GM19025 (cell line): Measurements from ENCODE around the gene TASOR2.

Experiments used
- ATAC-seq: cut with Tn5 transposase; IDR thresholded peaks from one replicate; pipeline ENCODE4 v1.9.1; 2021; ENCODE audit warnings: mild to moderate bottlenecking, low read depth, moderate library complexity; ENCODE audit not compliant: unreplicated experiment

Gene TASOR2

DNA sequence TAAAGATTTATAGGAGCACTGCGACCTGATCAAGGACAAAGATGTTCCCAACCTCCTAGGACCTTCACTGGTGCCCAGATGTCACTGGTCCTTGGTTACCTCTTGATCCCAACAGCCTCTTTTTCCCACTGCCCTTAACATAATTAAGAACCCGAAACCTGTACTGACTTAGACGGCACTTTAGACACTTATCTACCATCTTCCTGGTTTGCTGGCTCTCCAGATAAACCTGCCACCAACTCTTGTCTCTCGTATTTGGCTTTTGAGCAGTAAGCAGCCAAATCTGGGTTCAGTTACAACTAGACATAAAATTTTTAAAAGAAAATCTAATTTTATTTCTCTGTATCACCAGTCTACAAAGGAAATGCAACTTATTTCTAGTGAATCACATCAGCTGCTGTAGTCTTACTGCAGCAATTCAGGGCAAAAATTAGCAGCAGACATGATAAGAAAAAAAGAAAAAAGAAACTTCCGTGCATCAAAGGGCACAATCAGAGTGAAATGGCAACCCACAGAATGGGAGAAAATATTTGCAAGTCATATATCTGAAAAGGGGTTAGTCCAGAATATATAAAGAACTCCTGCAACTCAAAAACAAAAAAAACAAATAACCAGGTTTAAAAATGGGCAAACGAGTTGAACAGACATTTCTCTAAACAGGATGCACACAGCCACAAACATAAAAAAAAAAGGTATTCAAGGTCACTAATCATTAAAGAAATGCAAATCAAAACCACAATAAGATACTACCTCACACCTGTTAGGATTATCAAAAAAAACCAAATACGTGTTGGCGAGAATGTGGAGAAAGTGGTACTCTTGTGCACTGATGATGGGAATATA, 27.7 kb upstream of the TASOR2 start:
- no peak for ATAC-seq

DNA sequence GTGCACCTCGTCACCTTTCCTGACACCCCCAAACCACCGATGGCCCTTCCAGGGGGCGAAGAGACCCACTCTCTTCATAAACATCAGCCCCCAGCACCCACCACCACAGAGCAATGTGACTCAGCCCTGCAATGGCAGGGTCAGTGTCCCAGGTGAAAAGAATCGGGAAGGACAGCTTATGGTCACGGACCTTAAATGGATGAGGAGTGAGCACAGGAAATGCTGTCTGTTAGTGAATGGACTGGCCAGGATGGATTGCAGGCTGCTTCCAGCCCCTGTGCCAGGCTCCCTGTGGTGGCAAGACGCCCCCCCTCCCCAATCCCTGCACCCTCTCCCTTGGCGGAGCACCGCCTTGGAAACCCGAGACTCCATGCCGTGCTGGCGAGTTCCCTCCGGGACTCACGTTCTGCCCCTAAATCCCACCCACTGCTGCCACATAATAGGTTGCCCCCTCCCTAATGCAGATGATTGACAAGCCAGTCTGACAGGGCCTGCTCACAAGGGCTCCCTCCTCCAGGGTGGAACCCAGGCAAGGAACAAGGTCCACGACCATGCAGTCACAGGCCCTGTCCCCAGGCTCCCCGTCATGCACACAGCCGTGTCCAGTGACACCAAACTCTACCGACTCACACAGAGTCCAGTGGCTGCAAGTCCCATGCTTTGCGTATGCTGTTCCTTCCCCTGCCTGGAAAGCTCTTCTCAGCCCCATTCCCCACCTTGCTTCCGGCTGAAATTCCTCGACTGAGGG, 25.6 kb upstream of the TASOR2 start:
- no peak for ATAC-seq

DNA sequence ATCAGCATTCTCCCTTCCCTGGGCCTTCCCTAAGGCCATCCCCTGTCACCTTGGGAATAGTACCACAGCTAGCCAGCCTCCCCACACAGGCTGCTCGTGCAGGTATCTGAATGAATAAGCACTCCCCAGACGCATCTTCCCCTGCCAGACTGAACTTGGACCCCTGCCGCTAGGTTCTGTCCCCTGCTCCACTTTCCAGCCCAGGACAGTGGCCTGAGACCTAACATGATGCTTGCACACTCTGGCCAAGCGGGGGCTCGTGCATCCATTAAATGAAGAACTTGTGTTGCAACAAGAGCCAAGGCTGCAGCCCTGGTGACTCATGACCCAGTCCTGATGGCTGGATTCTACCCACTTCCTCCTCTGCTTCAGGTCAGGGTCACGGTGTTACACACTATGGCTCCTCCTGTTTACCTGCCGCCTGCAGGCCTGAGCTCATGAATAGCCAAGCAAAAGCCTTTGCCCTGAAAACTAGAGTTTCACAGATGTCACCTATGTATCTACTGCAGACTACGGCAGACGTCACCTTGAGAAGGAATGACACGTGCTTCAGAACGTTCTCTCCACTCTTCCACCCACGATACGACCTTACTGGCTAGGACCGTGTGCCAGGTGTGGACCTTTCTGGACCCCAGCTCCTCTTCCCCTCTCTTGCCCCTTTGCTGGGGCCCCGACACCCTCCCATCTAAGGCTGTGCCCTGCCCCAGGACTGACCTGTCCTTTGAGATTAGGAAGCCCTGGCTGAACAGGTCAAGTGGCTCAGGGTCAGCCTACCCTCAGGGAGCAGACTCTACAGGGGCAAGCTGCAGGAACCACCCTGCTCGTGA, 24.7 kb upstream of the TASOR2 start:
- ATAC-seq: no peak

DNA sequence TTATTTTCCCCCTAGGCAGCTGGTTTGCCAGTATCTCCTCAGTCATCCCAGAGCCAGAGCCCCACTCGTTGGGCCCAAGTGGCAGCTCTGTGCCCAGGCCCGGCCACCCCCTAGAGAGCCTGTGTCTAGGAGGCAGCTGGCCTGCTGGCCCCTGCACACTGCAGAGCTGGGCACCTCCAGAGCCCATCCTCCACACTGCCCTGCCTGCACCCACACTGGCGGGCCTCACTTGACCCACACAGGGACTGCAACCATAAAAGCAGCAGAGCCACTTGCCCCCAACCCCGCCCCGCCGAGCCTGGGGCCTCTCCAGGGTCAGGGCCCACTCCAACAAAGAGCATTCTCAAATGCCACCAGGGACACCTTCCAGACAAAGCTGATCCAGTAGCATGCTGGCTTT, 23.6 kb upstream of the TASOR2 start:
- ATAC-seq: no peak

DNA sequence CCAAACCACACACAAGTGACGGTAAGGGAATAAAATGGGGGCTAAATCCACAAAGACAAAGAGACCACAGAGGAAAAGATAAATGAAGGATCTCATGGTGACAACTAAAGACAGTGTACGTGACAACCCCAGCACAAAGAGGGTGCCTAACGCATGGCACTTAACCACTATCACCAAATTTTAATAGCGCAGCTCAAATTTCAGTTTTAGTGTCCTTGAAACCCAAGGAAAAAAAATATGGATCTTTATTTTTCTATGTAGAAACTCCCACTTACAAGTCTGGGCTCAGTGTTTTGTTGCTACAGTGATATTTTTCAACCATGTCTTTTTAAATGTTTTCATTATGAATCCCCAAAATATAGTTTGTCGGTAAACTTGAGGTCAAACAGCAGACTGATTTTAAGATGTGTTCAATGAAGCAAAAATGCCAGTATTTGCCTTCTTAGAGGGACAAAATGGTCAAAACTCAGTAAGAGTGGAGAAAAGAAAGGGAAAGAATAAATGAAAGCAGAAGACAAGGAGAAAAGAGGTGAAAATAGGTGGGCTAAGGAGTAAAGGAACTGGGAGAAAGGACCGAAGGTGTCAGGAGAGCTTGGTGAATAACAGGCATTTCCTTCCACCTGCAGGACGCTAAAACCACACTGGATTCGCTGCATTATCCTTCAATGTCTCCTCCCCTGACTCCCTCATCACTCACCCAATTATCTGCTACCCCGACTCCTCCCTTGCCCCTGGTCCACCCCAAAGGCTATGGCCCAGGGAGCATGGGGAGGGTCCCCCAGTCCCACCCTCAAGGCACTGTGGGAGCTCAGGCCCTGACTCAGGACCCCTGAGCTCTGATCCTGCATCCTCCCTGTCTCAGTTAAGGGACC, 21.7 kb upstream of the TASOR2 start:
- ATAC-seq: no peak

DNA sequence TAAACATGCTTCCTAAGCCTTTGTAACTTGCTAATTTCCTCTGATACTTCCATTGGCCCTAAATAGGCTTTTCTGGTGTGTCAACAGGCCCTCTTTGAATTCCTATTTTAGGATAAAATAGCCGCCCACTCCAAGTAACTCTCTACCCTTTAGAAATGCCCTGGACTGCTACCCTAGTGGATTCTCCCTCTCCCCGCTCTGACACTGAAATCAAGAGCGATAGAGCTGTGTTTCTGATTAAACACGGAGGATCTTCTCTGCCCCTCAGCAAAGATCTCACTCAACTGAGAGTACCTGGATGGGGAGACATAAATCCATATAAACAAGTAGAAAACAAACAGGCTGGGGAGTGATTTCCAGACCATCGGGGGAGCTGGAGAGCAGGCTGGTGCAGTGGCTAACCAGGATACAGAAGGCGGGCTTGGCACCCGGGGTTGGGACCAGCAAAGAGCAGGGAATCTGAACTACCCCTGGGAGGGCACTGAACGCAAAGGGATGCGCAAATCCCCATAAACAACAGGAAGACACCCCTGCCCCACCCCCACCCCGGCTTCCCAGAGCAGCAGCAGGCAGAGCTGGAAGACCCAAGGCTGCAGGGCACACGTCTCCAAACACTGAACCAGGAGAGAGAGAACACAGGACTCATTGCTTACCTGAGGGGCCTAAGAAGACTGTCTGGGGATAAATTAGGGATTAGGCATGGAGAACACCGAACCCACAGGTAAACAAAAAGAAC, 20.8 kb upstream of the TASOR2 start:
- ATAC-seq: no peak

DNA sequence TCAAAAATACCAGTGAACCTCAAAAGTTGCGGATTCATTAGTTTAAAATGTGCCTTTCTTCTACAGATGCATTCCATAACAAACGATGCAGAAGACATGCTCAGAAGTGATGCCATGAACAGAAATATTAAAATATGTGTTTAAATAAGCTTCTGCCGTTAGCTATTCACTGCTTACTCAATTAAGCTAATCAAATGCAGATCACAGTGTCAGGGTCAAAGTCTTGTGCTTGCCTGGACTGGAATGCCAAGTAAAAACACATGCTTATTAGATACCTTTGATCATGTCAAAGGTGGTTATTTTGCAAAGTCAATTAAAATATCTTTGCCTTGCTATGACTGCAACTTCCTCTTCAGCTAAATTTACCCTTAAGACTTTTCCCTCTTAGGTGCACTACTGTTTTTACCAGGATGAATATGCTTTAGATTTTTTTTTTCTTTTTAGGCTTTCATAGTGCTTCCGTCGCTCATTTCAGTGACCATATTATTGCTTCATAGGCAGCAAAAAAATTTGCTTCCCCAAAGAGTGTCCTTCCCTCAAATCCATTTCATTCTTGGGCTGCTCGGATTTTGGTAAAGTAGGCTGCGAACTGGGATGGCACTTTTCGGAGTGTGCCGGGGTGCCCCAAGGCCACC, 19.1 kb upstream of the TASOR2 start:
- no peak for ATAC-seq

DNA sequence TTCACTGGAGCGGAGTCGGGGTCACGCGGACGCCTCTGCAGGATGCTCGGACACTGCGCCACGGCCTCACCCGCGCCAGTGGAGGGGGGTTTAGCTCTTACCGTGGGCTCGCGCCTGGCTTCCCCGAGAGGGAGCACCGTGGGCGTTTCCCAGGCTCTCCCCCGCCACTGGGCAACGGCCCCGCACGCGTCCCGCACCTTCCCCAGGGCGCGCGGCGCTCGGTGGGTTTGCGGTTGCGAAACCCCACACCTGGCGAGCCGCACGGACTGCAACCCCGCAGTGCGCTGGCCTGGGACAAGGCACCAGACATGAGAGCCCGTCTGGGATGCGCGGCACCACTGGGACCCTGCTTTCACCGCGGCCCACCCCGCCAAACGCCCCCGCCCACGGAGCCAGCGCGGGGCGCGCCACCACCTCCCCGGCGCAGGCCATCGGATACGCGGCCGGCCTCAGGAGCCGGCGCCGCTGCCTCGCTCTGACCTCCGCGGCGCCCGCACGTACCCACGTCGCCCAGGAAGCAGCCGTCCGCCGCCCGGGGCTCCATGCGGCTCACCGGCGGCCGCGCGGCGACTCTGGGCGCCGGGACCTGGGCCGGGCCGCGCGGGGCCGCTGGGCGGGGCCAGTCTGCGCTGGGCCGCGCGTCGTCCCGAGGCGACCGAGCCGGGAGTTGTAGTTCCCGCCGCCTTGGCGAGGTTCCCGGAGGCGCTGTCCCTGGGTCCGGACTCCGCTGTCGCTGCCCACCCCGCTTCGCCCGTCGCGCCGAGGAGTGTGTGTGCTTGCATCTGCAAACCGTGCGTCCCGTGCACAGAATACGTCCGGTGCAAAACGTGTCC, 18.4 kb upstream of the TASOR2 start, which contains the start of gene ASB13:
Gene ASB13 (minus strand): TSS at position 588 of the 833 bp plus-strand sequence. CDS start 44 bp downstream, at position 544.
- ATAC-seq: no peak

DNA sequence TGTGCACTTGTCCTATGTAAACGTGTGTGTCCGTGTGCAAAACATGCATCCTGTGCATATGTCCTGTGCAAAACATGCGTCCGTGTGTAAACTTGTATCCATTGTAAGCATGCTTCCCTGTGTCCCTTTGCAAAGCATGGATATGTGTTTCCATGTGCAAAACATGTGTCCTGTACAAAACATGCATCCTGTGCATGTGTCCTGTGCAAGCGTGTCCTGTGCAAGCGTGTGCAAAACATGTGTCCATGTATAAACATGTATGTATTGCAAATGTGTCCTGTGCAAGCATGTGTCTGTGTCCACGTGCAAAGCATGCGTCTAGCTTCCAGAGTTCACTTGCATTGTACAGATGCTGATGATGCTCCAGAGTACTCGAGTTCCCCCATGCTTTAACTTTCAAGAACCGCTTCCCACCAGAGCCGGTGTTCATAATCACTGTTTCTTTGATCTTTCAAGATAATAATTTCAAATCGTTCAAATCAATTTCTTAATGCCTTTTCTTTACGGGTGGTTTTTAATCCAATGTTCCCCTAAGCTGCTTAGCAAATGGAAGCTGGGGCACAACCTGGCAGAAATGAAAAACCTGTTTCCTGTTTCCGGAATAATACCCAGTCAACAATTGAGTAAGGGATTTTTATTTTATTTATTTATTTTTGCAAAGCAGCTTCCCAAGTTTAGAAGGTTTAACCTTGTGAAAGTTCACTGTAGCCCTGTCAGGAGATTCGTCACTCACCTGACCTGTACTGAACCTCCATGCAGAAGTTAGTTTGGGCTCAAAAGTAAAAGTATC, 17.6 kb upstream of the TASOR2 start:
- no peak for ATAC-seq

DNA sequence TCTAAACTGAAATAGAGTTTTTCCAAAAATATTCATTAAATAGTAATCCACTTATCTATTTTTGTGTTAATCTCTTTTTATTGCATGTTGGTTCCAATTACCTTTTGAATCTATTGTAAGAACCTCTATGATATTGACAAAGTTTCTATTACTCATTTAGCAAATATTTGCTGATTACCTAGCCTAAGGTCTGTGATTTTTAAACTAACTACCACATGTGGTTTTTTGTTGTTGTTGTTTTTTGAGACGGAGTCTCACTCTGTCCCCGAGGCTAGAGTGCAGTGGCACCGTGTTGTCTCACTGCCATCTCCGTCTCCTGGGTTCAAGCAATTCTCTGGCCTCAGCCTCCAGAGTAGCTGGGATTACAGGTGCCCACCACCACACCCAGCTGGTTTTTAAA, 16.2 kb upstream of the TASOR2 start:
- no peak for ATAC-seq

DNA sequence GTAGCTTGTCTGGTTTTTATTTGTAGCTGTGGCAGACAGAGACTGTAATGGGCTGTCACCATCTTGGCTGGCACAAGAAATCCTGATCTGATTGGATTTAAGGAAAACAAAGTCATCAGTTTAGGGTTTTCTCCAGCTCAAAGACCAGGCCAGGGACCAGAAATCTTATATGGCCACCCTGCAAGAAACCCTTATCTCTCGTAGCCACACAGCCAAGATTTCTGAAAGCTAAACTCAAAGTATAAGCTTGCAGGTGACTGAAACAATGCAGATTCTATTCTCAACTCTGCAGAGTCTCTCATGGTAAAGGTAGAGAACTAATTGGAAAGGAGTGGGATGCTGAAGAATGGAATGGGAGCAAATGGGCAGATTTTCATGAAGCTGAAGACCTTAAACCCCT, 15.0 kb upstream of the TASOR2 start:
- ATAC-seq: no peak

DNA sequence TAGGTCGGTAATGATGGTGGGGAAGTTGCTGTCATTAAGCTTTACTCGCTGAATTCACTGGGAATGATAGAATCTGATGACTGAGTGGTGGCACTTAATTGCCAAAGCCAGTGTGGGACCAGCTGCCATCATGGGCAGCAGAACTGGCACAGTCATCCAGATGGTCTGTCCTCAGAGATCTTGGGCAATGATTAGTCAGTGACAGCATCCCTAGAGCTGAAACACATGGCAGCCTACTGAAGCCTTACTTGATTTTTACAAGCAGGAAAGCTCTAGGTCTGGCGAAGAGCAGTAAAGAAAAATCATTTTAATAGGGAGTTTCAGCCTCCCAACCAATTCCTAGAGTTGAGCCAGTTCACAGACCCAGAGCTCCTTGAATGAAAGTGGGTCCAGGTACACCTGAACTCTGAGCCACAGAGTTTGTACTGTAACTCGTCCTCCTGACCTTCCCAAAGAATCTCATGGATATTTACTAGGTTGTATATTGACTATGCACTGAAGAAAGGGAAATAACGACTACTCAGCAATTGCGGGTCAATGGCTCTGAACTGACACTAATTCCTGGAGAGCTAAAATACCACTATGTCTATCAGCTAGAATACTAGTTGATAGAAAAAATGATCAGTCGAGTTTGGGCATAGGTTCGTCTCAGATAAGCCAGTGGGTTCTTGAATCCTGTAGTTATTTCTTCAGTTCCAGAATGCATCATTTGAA, 13.8 kb upstream of the TASOR2 start:
- ATAC-seq: no peak

DNA sequence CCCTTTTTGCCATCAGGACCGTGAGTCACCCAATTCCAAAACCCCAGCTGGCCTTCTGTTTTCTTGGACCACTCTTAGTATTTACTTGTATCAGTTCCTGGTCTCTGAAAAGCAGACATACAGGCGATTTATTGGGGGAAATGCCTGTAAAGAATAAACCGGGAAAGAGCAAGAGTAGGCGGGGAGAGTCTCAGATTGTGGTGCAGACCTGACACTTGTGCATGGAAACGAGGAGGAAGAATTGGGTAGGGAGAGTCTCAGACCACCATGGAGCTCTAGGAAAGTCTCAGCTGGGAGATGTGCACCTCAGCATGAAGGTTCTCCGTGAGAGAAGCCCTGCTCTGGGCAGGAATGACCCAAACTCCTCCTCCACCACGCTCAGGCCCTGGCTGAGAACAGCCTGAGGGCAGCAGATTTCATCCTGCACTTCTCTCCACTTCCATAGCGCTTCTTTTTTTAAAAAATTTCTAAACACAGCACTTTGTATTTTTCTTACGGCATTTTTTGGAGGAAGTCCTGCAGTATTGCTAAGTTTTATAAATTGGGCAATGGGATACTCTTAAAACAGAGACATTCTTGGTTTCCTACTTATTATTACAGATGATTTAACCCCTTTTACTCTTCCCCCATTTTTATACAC, 6.1 kb upstream of the TASOR2 start:
- ATAC-seq: no peak

DNA sequence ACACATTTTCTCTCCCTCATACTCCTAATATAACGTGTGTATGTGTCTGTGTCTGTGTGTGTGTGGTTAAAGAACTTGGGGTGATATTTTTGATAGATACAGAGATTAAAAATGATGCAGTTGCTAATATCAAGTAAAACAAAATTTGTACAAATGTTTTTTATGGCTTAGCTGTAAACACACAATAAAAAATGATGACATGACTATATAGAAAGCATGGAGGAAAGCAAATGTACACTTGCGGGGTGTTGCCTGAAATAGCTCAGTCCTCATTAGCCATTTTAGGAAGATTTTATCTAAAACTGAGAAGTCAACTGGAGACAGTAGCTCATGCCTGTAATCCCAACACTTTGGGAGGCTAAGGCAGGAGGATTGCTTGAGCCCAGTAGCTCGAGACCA, 5.6 kb upstream of the TASOR2 start:
- ATAC-seq: no peak

DNA sequence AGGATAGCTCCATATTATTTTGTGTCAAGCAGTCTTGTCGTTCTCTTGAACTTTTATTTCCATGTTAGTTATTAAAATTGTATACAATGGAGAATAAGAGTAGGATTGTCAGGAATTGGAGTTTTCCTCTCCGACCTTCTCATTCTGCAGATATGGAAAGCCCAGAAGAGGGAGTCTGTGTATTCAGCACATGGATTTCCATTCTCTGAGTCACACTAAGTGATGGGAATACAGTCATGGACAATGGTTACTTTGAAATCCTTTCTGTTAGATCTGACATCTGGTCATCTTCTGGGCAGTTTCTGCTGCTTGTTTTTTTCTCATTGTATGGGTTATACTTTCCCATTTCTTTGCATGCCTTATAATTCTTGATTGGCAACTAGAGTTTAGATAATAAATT, 5.0 kb upstream of the TASOR2 start:
- no peak for ATAC-seq

DNA sequence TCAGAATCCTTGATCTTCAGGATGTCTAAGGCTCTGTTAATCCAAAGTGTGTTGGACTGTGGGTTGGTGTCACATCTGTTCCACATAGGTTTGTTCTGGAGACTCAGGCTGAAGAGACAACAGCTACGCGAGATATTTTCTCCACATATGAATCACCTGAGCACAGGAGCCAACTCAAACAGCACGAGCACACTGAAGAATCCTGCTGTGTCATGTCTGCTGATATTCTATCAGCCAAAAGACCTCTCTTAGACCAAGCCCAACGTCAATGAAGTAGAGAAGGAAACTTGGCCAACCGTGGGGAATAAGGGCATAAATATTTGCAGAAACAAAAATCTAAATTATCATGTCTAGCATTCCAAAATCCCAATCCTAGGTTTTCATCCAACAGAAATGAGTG, 2.7 kb upstream of the TASOR2 start:
- ATAC-seq: no peak
